ENCODE measurements around the gene NPLOC4. TPM values are rescaled to one million over a fixed set of nuclear protein-coding genes. Genes with fewer than 3 reads are reported as not detected.

The NPLOC4 gene
- total and polyA plus RNA-seq, 2 donors (not counting 1 experiment from before 2014, with no cell fraction given), result 70.2 to 101 TPM

DNA sequence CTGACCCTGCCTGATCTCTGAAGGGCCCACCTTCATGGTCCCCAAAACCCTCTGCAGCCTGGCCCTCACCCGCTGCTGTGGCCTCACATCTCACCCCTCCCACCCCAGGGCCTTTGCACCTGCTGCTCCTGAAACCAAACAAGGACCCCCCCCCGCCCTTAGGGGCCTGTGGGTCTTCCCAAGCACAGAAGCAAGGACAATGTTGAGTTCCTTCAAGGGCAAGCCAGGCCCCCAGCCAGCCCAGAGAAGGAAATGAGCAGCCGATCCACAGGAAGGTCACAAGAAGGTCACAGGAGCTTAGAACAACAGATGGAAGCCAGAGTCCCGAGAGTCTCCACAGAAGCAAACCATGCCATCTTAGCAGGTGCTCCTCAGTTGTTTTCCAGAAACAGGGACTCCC is 19.9 kb upstream of the NPLOC4 start:
- H3K4me1 ChIP-seq (ENCODE audit: control insufficient read depth in 2 of 2, insufficient read depth in 2 of 2, low read length in 2 of 2), result peaks cover 12 to 18% of the 10 kb centered on the region in 2 donors
- intact Hi-C loops (cut with micrococcal nuclease), result no loop called here
- ChIA-PET CTCF (no interaction called here), POLR2A (no interaction called here)
- peaks cover 0 to 8% (median 2%) of the 10 kb centered on the region in 4 experiments for H3K27me3 ChIP-seq (replicated peaks in 1 of 4; ENCODE audit: control extremely low read depth in 1 of 4, control insufficient read depth in 3 of 4, insufficient read depth in 4 of 4, low read length in 3 of 4)
- H3K9ac ChIP-seq (ENCODE audit: low read length), result no peak overlapping the region
- ATAC-seq (ENCODE audit: low read depth) (no peak), DNase-seq (no peak)
- no peak overlapping the region for H3K27ac Mint-ChIP-seq
- no peaks in the 10 kb centered on the region for H3K9me3 Mint-ChIP-seq (ENCODE audit: insufficient read depth)
- H2AFZ ChIP-seq (ENCODE audit: insufficient read depth, low read depth, low read length, poor library complexity, severe bottlenecking), result no peak overlapping the region
- no peak overlapping the region for H3K4me3 Mint-ChIP-seq
- no peaks in the 10 kb centered on the region for H3K36me3 ChIP-seq (replicated peaks in 1 of 2; ENCODE audit: control extremely low read depth in 1 of 2, control insufficient read depth in 1 of 2, extremely low read depth in 1 of 2, insufficient read depth in 2 of 2, low read length in 1 of 2)
- H3K4me3 ChIP-seq (ENCODE audit: control extremely low read depth in 1 of 5, extremely low read depth in 1 of 5, insufficient read depth in 1 of 5, low read depth in 2 of 5, low read length in 4 of 5), result no peak overlapping the region
- WGBS (ENCODE audit: insufficient coverage), result 49% methylated on average over 4 of the region's 4 CpGs
- H3K79me2 ChIP-seq (ENCODE audit: control insufficient read depth, insufficient read depth, low read length), result no peaks in the 10 kb centered on the region
- H3K9me3 ChIP-seq (ENCODE audit: control extremely low read depth in 1 of 3, control insufficient read depth in 2 of 3, insufficient read depth in 1 of 3, low read length in 2 of 3), result no peaks in the 10 kb centered on the region
- H4K20me1 ChIP-seq (ENCODE audit: control insufficient read depth, insufficient read depth, low read length, poor library complexity, severe bottlenecking), result no peaks in the 10 kb centered on the region
- no peak for TF ChIP-seq EZH2 (IDR thresholded peaks at IDR 0.05; ENCODE audit: borderline replicate concordance, insufficient read depth, low read depth, low read length, poor library complexity, severe bottlenecking)
- TF ChIP-seq, protein P1, sequence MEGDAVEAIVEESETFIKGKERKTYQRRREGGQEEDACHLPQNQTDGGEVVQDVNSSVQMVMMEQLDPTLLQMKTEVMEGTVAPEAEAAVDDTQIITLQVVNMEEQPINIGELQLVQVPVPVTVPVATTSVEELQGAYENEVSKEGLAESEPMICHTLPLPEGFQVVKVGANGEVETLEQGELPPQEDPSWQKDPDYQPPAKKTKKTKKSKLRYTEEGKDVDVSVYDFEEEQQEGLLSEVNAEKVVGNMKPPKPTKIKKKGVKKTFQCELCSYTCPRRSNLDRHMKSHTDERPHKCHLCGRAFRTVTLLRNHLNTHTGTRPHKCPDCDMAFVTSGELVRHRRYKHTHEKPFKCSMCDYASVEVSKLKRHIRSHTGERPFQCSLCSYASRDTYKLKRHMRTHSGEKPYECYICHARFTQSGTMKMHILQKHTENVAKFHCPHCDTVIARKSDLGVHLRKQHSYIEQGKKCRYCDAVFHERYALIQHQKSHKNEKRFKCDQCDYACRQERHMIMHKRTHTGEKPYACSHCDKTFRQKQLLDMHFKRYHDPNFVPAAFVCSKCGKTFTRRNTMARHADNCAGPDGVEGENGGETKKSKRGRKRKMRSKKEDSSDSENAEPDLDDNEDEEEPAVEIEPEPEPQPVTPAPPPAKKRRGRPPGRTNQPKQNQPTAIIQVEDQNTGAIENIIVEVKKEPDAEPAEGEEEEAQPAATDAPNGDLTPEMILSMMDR (IDR thresholded peaks at IDR 0.05), result no peak
- peaks cover 14% of the 10 kb centered on the region for H3K4me1 Mint-ChIP-seq
- H3K4me2 ChIP-seq (replicated peaks; ENCODE audit: low read depth, low read length, poor library complexity, severe bottlenecking), result no peak overlapping the region
- peaks cover 2% of the 10 kb centered on the region for H3K27me3 Mint-ChIP-seq
- H3K27ac ChIP-seq (ENCODE audit: low read length in 2 of 2), result no peak overlapping the region

DNA sequence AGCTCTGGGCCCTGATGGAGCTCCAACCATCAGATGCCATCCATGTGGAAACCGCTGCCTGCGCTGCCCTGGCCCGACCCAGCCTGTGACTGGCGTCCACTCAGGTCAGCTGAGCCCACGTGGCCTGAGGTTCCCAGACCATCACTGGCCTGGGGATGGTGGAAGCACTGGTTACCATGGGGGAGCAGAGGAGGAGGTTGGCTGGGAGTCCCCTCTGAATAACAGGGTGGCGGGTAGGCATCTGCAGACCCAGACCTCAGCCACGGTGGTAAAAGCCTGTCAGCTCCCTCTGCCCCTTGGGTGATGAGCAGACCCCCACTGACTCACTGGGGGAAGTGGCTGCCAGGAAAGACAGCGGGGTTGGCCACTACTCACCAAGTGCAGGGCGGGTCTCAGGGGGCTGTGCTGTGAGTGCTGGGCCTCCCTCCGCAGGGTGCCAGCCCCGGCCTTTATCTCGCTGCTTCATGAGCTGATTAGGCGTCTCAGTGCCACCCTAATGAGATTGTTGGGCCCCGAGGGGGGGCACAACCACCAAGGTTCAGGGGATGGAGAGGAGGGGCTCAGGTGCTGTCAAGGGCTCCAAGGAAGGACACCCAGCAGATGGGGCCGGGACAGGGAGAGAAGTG is 19.3 kb upstream of the NPLOC4 start, which contains the start of gene PDE6G:
Gene PDE6G, minus strand, starts transcription at position 425 of the 626 bp plus-strand sequence. CDS start 3,237 bp downstream, outside the sequence.
- Histone ChIP-seq H3K79me2 (ENCODE audit: control insufficient read depth, insufficient read depth, low read length) (no peaks in the 10 kb centered on the region), H3K9ac (ENCODE audit: low read length) (no peak within 1 kb of the TSS), H3K4me2 (replicated peaks; ENCODE audit: low read depth, low read length, poor library complexity, severe bottlenecking) (no peak within 1 kb of the TSS), H3K36me3 (replicated peaks in 1 of 2; ENCODE audit: control extremely low read depth in 1 of 2, control insufficient read depth in 1 of 2, extremely low read depth in 1 of 2, insufficient read depth in 2 of 2, low read length in 1 of 2) (no peaks in the 10 kb centered on the region), H3K4me3 (ENCODE audit: control extremely low read depth in 1 of 5, extremely low read depth in 1 of 5, insufficient read depth in 1 of 5, low read depth in 2 of 5, low read length in 4 of 5) (no peak within 1 kb of the TSS), H3K27ac (ENCODE audit: low read length in 2 of 2) (no peak within 1 kb of the TSS), H4K20me1 (ENCODE audit: control insufficient read depth, insufficient read depth, low read length, poor library complexity, severe bottlenecking) (no peaks in the 10 kb centered on the region), H3K27me3 (replicated peaks in 1 of 4; ENCODE audit: control extremely low read depth in 1 of 4, control insufficient read depth in 3 of 4, insufficient read depth in 4 of 4, low read length in 3 of 4) (peaks cover 0 to 14% (median 2%) of the 10 kb centered on the region in 4 experiments), H2AFZ (ENCODE audit: insufficient read depth, low read depth, low read length, poor library complexity, severe bottlenecking) (no peak within 1 kb of the TSS), H3K9me3 (ENCODE audit: control extremely low read depth in 1 of 3, control insufficient read depth in 2 of 3, insufficient read depth in 1 of 3, low read length in 2 of 3) (no peaks in the 10 kb centered on the region), H3K4me1 (ENCODE audit: control insufficient read depth in 2 of 2, insufficient read depth in 2 of 2, low read length in 2 of 2) (peaks cover 12 to 18% of the 10 kb centered on the region in 2 donors)
- intact Hi-C loops (cut with micrococcal nuclease), result no loop called here
- WGBS (ENCODE audit: insufficient coverage), result 87% methylated on average over 15 of the region's 15 CpGs
- TF ChIP-seq, protein P1 (IDR thresholded peaks at IDR 0.05), result no peak
- no peak for TF ChIP-seq EZH2 (IDR thresholded peaks at IDR 0.05; ENCODE audit: borderline replicate concordance, insufficient read depth, low read depth, low read length, poor library complexity, severe bottlenecking)
- Mint-ChIP-seq H3K27ac (no peak within 1 kb of the TSS), H3K27me3 (peaks cover 4% of the 10 kb centered on the region), H3K4me3 (no peak within 1 kb of the TSS), H3K9me3 (ENCODE audit: insufficient read depth) (no peaks in the 10 kb centered on the region), H3K4me1 (peaks cover 15% of the 10 kb centered on the region)
- DNase-seq (no peak), ATAC-seq (ENCODE audit: low read depth) (no peak)
- ChIA-PET CTCF (no interaction called here), POLR2A (interaction anchor here (0.9 kb wide), 1 partner anchor 15 kb away, joined by 3 read pairs; no protein-coding TSS in a partner anchor)
